Skeletal muscle satellite cell (primary cell): Measurements from ENCODE around the gene ZNF385B.

Experiments used
- H3K27me3 ChIP-seq: 2 replicates; pipeline ENCODE4 v1.7.0; 2013; ENCODE audit warnings: low read length; ENCODE audit not compliant: control insufficient read depth, insufficient read depth
- H3K36me3 ChIP-seq: 2 replicates; pipeline ENCODE4 v1.7.0; 2013; ENCODE audit warnings: mild to moderate bottlenecking, control low read depth, low read length; ENCODE audit not compliant: insufficient read depth
- H3K4me1 ChIP-seq: 2 replicates; pipeline ENCODE4 v1.7.0; 2013; ENCODE audit warnings: low read length; ENCODE audit not compliant: control insufficient read depth, insufficient read depth
- H3K4me2 ChIP-seq: 2 replicates; pipeline ENCODE4 v1.7.0; 2013; ENCODE audit warnings: mild to moderate bottlenecking, low read length
- H3K4me3 ChIP-seq: 2 replicates; pipeline ENCODE4 v1.7.0; 2013; ENCODE audit warnings: low read length
- H3K9ac ChIP-seq: 2 replicates; pipeline ENCODE4 v1.7.0; 2013; ENCODE audit warnings: mild to moderate bottlenecking, low read depth, low read length, moderate library complexity
- H3K9me3 ChIP-seq: replicated peaks from 2 replicates; pipeline ENCODE4 v1.7.0; 2013; ENCODE audit warnings: mild to moderate bottlenecking, control low read depth, low read length

ZNF385B gene

DNA sequence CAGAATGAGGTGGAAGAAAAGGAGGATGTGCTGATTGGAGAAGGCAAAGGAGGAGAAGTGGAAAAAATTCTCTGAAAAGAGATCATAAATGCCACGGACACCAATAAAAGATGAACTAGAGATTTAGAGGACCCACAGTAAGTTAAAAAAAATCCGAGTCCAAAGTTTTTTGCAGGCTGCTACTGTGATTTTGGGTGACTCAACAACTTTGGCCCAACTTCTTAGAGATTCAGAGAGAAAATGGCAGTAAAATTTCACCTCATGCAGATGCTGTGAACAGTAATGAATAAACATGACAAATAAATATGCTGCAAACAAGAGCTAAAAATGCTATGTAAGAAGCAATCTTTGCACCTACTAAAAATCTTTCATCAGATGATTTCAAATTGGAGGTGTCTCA lies 419.9 kb downstream of the ZNF385B start:
- Histone ChIP-seq H3K9me3 (no peaks in the 10 kb centered on the region), H3K27me3 (no peaks in the 10 kb centered on the region), H3K4me1 (no peaks in the 10 kb centered on the region), H3K36me3 (no peaks in the 10 kb centered on the region), H3K4me2 (no peak overlapping the region), H3K4me3 (no peak overlapping the region), H3K9ac (no peak overlapping the region)

DNA sequence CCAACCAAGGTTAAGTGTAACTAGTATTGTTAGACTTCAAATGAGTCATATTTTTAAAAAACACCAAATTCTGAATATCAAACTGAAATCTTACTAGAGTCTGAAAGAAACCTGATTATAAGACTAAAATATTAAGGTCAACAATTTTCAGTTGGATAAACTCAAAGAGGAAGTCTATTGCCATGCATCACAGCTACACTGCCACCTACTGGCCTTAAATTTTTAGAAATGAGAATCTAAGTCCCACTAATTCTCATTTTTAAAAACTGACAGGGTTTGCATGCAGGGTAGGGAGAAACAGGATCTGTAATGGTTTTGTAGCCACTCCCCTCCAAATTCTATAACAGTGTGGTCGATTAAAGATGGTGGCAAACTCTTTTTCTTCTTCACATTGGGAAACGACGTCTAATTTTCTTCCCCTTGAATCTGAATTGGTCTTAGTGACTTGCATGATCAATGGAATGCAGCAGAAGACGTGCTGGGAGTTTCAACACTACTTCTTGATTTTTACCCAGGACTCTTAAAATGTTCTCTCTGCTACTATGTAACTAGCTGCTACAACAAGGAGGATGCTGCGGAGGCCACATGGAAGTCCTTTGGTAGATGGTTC lies 420.7 kb downstream of the ZNF385B start:
- Histone ChIP-seq H3K4me2 (no peak overlapping the region), H3K9ac (no peak overlapping the region), H3K4me1 (no peaks in the 10 kb centered on the region), H3K4me3 (no peak overlapping the region), H3K27me3 (no peaks in the 10 kb centered on the region), H3K9me3 (no peaks in the 10 kb centered on the region), H3K36me3 (no peaks in the 10 kb centered on the region)

DNA sequence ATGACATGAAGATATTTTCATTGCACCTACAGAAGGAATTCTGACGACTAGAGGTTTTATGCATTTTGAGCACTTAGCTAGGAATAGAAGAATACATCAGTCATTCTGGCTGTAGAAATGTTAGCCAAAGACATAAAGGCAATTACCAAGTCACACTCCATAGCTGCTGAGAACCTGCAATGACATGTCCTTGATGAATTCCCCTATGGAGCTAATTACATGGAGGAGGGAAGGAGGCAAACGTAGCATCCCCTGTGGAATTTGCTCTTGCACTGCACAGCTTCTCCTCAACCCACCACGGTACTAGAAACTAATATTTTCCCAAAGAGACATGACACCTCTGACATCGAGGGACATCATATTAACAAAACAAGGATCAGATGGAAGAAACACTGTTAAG lies 422.8 kb downstream of the ZNF385B start:
- H3K36me3 ChIP-seq = no peaks in the 10 kb centered on the region
- H3K4me1 ChIP-seq = peaks cover 5% of the 10 kb centered on the region

DNA sequence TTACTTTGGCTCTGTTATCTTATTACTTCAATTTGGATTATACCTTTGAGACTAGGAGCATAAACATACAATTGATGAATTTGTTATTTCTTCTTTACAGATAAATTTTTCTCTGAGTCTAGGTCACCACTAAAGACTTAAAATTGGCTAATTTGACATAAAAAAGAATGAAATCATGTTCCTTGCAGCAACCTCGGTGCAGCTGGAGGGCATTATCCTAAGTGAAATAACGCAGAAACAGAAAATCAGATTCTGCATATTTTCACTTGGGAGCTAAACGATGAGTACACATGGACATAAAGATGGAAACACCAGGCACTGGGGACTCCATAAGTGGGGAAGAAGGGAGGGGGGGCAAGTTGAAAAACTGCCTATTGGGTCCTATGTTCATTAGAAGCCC lies 424.0 kb downstream of the ZNF385B start:
- no peak overlapping the region for H3K4me3 ChIP-seq
- no peaks in the 10 kb centered on the region for H3K36me3 ChIP-seq
- no peaks in the 10 kb centered on the region for H3K9me3 ChIP-seq
- peaks cover 5% of the 10 kb centered on the region for H3K4me1 ChIP-seq
- H3K27me3 ChIP-seq = no peaks in the 10 kb centered on the region
- H3K4me2 ChIP-seq = no peak overlapping the region
- H3K9ac ChIP-seq = no peak overlapping the region

More for the DNA sequence above, 422.8 kb downstream of the ZNF385B start:
- no peaks in the 10 kb centered on the region for H3K27me3 ChIP-seq
- no peak overlapping the region for H3K4me3 ChIP-seq
- H3K9me3 ChIP-seq = no peaks in the 10 kb centered on the region
- no peak overlapping the region for H3K4me2 ChIP-seq
- no peak overlapping the region for H3K9ac ChIP-seq

DNA sequence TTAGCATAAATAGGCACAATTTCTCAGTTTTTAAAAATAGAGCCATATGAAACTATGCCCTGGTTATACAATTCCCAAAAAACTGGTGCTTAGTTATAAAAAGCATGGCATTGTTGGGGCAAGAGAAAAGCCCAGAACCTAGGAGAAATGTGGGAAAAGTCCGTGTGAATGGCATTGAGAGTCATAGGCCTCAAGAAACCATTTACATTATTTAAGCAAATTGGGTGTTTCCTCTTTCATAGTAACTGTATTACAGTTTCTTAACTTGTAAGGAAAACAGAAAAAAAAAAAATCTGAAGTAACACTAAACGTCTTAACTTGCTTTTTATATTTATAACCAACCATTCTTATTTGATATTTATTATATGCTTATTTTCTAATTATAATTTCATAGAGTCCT lies 425.8 kb downstream of the ZNF385B start:
- H3K27me3 ChIP-seq = no peaks in the 10 kb centered on the region
- no peaks in the 10 kb centered on the region for H3K36me3 ChIP-seq
- H3K4me2 ChIP-seq = peak overlapping the region; percentile 62
- no peak overlapping the region for H3K4me3 ChIP-seq
- no peak overlapping the region for H3K9ac ChIP-seq
- peaks cover 5% of the 10 kb centered on the region for H3K4me1 ChIP-seq
- H3K9me3 ChIP-seq = no peaks in the 10 kb centered on the region

DNA sequence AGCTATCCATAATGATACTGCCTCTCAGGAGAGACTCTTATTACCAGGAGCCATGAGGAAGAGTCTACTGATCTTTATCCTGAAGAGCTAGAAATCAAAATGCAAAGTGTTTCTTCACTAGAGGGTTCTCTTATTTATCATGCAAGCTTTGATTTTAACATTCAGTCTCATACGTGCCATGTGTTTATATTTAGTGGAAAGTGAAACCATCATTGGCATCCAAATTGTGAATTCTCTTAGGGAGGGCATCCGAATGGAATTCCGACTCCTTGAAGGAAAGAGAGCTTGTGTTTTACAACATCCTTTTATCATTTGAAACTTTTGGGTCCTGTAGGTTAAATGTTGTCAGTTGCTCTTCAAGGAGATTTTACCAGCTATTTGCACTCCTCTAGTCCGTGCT lies 426.4 kb downstream of the ZNF385B start:
- H3K9ac ChIP-seq = no peak overlapping the region
- no peaks in the 10 kb centered on the region for H3K9me3 ChIP-seq
- H3K36me3 ChIP-seq = no peaks in the 10 kb centered on the region
- H3K4me2 ChIP-seq = peak overlapping the region; percentile 62
- H3K4me1 ChIP-seq = peaks cover 5% of the 10 kb centered on the region
- H3K27me3 ChIP-seq = no peaks in the 10 kb centered on the region
- H3K4me3 ChIP-seq = no peak overlapping the region

DNA sequence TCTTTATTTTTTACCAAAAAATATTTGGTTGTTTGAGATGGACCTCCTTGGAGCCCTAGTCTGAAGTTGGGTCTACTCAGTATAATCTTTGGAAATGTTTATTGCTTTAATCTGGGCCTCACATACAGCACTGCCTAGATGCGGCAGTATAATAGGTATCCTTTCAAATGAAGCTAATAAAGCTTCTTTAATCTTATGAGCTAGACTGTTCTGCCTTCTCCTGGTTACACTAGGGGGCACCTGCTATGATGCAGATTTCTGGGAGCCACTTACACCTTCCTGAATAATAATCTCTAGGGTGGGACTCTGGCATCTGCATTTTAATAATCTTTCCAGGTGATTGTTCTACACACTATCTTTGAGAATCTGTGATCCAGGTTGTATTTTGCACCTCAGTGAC lies 427.1 kb downstream of the ZNF385B start:
- H3K27me3 ChIP-seq = no peaks in the 10 kb centered on the region

DNA sequence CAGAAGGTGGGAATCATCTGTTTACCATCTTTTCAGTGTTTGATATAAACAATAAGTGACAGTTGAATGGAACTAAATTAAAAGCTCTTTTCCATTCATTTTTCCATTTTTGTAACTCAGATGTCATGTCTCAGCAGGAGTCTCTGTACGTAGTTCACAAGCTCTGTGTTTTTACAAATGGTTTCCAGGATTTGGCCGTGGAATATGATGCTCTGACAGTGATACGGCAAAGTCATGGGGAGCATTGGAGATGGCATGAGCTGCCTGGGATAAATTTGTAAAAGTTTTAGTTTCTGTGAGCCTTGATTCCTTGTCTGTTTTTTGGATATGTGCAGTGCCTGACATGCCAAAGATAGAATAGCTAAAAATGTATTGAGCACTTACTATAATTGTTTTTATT lies 428.7 kb downstream of the ZNF385B start:
- H3K27me3 ChIP-seq = peaks cover 3% of the 10 kb centered on the region
- H3K36me3 ChIP-seq = no peaks in the 10 kb centered on the region
- peaks cover 10% of the 10 kb centered on the region for H3K4me1 ChIP-seq
- H3K4me3 ChIP-seq = no peak overlapping the region
- no peak overlapping the region for H3K9ac ChIP-seq
- H3K9me3 ChIP-seq = no peaks in the 10 kb centered on the region
- no peak overlapping the region for H3K4me2 ChIP-seq

More for the DNA sequence above, 427.1 kb downstream of the ZNF385B start:
- no peaks in the 10 kb centered on the region for H3K36me3 ChIP-seq
- peaks cover 5% of the 10 kb centered on the region for H3K4me1 ChIP-seq
- no peak overlapping the region for H3K4me2 ChIP-seq
- no peak overlapping the region for H3K4me3 ChIP-seq
- H3K9ac ChIP-seq = no peak overlapping the region
- H3K9me3 ChIP-seq = no peaks in the 10 kb centered on the region

DNA sequence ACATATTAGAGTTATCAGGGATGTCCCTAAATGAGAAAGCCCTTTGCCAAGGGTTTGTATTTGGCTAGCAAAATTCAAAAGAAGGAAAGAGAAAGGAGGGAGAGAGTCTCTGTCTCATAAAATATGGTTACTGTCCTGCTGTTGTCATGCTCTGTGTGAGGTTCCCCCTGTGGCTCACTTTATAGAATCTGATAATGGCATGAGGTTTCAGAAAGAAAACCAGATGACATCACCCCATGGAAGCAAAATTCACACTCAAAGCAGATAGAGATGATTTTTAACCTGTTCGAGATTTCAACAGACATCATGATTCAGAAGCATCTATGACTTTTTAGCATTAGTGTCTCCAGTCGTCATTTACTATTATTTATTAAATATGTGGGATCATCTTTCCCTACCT lies 431.8 kb downstream of the ZNF385B start:
- H3K27me3 ChIP-seq = peaks cover 3% of the 10 kb centered on the region

DNA sequence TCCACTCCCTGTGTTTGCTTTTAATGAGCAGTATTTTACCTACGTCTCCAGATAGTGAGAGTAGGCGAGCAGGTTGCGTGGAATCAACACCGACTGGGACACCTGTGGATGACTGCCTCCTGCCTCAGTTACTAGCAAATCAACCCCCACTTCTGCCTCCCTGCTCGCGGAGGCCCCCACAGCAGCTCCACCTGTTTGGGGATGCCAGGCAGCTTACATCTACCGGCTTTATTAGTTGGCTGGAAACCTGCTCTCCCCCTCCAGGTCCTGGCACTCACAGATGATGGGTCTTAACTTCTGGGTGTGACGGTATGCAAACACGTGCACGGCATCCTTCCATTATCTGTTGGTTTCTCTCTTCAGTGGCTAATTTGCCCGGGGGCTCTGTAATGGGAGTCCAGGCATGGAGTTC lies 432.3 kb downstream of the ZNF385B start:
- Histone ChIP-seq H3K9ac (no peak overlapping the region), H3K36me3 (no peaks in the 10 kb centered on the region), H3K4me2 (peak overlapping the region; percentile 48), H3K4me1 (peaks cover 5% of the 10 kb centered on the region), H3K4me3 (no peak overlapping the region), H3K27me3 (peaks cover 3% of the 10 kb centered on the region), H3K9me3 (no peaks in the 10 kb centered on the region)

More for the DNA sequence above, 431.8 kb downstream of the ZNF385B start:
- H3K36me3 ChIP-seq = no peaks in the 10 kb centered on the region
- H3K4me2 ChIP-seq = no peak overlapping the region
- no peak overlapping the region for H3K4me3 ChIP-seq
- H3K4me1 ChIP-seq = peaks cover 5% of the 10 kb centered on the region
- no peak overlapping the region for H3K9ac ChIP-seq
- H3K9me3 ChIP-seq = no peaks in the 10 kb centered on the region

DNA sequence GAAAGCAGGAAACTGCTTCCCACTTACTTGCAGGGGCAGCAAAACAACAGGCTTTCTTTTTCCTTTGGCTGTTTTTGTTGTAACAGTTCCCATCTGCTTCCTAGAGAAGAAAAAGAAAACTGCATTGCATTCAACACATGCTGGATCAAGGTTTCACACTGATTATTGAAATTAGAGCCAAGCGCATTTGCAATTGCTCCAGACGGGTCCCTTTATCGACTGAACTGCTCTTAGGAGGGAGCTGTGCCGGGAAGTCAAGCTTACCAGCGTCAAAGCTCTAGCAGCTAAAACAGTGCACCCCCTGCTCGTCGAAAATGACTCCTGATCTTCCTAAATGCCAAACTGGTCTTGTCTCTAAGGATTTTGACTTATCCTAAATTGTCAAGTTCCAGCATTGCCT lies 432.8 kb downstream of the ZNF385B start:
- peak overlapping the region; percentile 48 for H3K4me2 ChIP-seq
- H3K27me3 ChIP-seq = peaks cover 3% of the 10 kb centered on the region
- H3K36me3 ChIP-seq = no peaks in the 10 kb centered on the region
- H3K4me3 ChIP-seq = no peak overlapping the region
- H3K9me3 ChIP-seq = no peaks in the 10 kb centered on the region
- H3K4me1 ChIP-seq = peaks cover 5% of the 10 kb centered on the region
- no peak overlapping the region for H3K9ac ChIP-seq

DNA sequence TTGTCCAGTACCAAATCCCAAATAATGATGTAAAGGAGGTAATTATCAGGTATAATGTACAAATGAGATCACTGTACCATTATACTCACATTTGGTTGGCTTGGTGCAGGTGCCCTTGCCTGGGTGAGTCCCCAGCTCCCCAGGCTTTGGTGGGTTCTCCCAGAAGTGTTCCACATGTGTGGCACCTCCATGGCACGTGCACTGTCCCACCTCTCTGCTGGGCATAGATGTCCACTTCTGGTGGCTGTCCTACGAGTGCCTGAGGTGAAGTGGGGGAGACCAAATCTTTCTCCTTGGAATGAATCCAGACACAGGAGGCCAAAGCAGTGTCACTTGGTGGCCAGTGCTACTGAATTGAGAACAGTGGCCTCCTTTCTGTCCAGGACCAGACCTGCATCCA lies 434.3 kb downstream of the ZNF385B start:
- Histone ChIP-seq H3K27me3 (peaks cover 3% of the 10 kb centered on the region), H3K4me3 (no peak overlapping the region), H3K9me3 (no peaks in the 10 kb centered on the region), H3K4me2 (no peak overlapping the region), H3K9ac (no peak overlapping the region), H3K36me3 (no peaks in the 10 kb centered on the region), H3K4me1 (peaks cover 5% of the 10 kb centered on the region)
